SK-N-SH treated with all-trans-retinoic acid at 6 μM for 48 hours (cell line): ENCODE measurements around the gene TAF6.

Experiments used
- ATAC-seq: fragments of 200-7000 bp; cut with Tn5 transposase; 3 replicates; pipeline ENCODE4 v1.9.1; 2020; ENCODE audit warnings: mild to moderate bottlenecking, moderate library complexity
- ARNTL ChIP-seq: fragments of 450-650 bp; formaldehyde crosslinking; IDR thresholded peaks from 2 replicates; pipeline ENCODE4 v1.5.0; 2020; ENCODE audit warnings: low read depth, mild to moderate bottlenecking, moderate library complexity, borderline replicate concordance
- BACH2 ChIP-seq: fragments of 250-450 bp; sonication (Bioruptor Pico); IDR thresholded peaks from 2 replicates; pipeline ENCODE4 v1.9.0; 2021; ENCODE audit warnings: mild to moderate bottlenecking, borderline replicate concordance
- CREB5 ChIP-seq: fragments of 250-450 bp; sonication (Bioruptor Pico); IDR thresholded peaks from 2 replicates; pipeline ENCODE4 v1.5.1; 2020; ENCODE audit warnings: low read depth, mild to moderate bottlenecking, moderate library complexity
- CSRNP3 ChIP-seq: fragments of 250-450 bp; sonication (Bioruptor Pico); IDR thresholded peaks from 2 replicates; pipeline ENCODE4 v1.5.1; 2021; ENCODE audit warnings: mild to moderate bottlenecking, moderate library complexity
- GLIS3 ChIP-seq: fragments of 250-450 bp; sonication (Bioruptor Pico); IDR thresholded peaks from 2 replicates; pipeline ENCODE4 v1.5.0; 2020; ENCODE audit warnings: mild to moderate bottlenecking, moderate library complexity
- ISL1 ChIP-seq: fragments of 250-450 bp; sonication (Bioruptor Pico); IDR thresholded peaks from 2 replicates; pipeline ENCODE4 v2.1.2; 2022; ENCODE audit warnings: mild to moderate bottlenecking, moderate library complexity
- OSR1 ChIP-seq: fragments of 250-450 bp; sonication (Bioruptor Pico); IDR thresholded peaks from 2 replicates; pipeline ENCODE4 v1.8.0; 2022; ENCODE audit warnings: moderate library complexity, mild to moderate bottlenecking, inconsistent platforms
- PATZ1 ChIP-seq: fragments of 250-450 bp; sonication (Bioruptor Pico); IDR thresholded peaks from 2 replicates; pipeline ENCODE4 v1.8.0; 2020; ENCODE audit warnings: mild to moderate bottlenecking, moderate library complexity, borderline replicate concordance
- PPARA ChIP-seq: fragments of 250-450 bp; sonication (Bioruptor Pico); IDR thresholded peaks from 2 replicates; pipeline ENCODE4 v1.5.0; 2020; ENCODE audit warnings: mild to moderate bottlenecking, borderline replicate concordance
- RARB ChIP-seq: fragments of 250-450 bp; sonication (Bioruptor Pico); IDR thresholded peaks from 2 replicates; pipeline ENCODE4 v1.8.0; 2021; ENCODE audit warnings: mild to moderate bottlenecking, moderate library complexity
- SNAI2 ChIP-seq: fragments of 250-450 bp; sonication (Bioruptor Pico); IDR thresholded peaks from 2 replicates; pipeline ENCODE4 v1.5.0; 2020; ENCODE audit warnings: mild to moderate bottlenecking, moderate library complexity
- TCF4 ChIP-seq: fragments of 250-450 bp; sonication (Bioruptor Pico); IDR thresholded peaks from 2 replicates; pipeline ENCODE4 v1.8.0; 2021; ENCODE audit warnings: mild to moderate bottlenecking, moderate library complexity, borderline replicate concordance
- TOX ChIP-seq: fragments of 250-450 bp; sonication (Bioruptor Pico); IDR thresholded peaks from 2 replicates; pipeline ENCODE4 v1.8.0; 2021; ENCODE audit warnings: mild to moderate bottlenecking, moderate library complexity, borderline replicate concordance
- TSHZ2 ChIP-seq: fragments of 250-450 bp; sonication (Bioruptor Pico); IDR thresholded peaks from 2 replicates; pipeline ENCODE4 v1.5.0; 2020; ENCODE audit warnings: mild to moderate bottlenecking, moderate library complexity
- ZC3H10 ChIP-seq: fragments of 250-450 bp; sonication (Bioruptor Pico); IDR thresholded peaks from 2 replicates; pipeline ENCODE4 v1.5.1; 2021; ENCODE audit warnings: mild to moderate bottlenecking, moderate library complexity
- ZFP3 ChIP-seq: fragments of 250-450 bp; sonication (Bioruptor Pico); IDR thresholded peaks from 2 replicates; pipeline ENCODE4 v1.5.0; 2020; ENCODE audit warnings: mild to moderate bottlenecking, moderate library complexity
- ZFP30 ChIP-seq: fragments of 450-650 bp; formaldehyde crosslinking; IDR thresholded peaks from 2 replicates; pipeline ENCODE4 v1.5.0; 2022; ENCODE audit warnings: mild to moderate bottlenecking, moderate library complexity
- ZNF565 ChIP-seq: fragments of 450-650 bp; formaldehyde crosslinking; conservative IDR thresholded peaks from 2 replicates; pipeline ENCODE4 v1.5.0; 2020; ENCODE audit warnings: low read depth, mild to moderate bottlenecking, moderate library complexity
- ZNF70 ChIP-seq: fragments of 450-650 bp; formaldehyde crosslinking; IDR thresholded peaks from 2 replicates; pipeline ENCODE4 v1.5.0; 2020; ENCODE audit warnings: mild to moderate bottlenecking, moderate library complexity
- ZNF8 ChIP-seq: fragments of 450-650 bp; formaldehyde crosslinking; IDR thresholded peaks from 2 replicates; pipeline ENCODE4 v1.5.0; 2020; ENCODE audit warnings: mild to moderate bottlenecking, moderate library complexity

The TAF6 gene

DNA sequence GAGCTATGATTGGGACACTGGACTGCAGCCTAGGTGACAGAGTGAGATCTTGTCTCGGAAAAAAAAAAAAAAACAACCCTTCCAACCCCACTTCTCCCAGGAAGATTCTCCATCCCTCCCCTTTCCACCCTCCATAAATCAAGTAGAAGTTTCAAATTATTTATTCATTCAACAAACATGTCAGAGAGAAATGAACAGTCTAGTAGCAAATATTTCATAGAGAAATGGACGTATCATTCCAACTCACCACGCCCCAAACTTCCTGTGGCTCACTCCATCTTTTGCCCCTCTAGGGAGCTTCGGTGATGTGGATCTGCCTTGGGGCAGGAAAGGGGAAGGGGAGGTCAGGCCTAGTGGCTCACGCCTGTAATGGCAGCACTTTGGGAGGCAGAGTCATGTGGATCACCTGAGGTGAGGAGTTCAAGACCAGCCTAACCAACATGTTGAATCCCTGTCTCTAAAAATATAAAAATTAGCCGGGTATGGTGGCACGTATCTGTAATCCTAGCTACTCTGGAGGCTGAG is 40.0 kb upstream of the TAF6 start:
- no peak for ATAC-seq
- TF ChIP-seq SNAI2 (no peak), ZFP30 (no peak), TOX (CRISPR knock-in tag) (no peak), ZNF8 (CRISPR knock-in tag) (no peak), OSR1 (no peak), PPARA (CRISPR knock-in tag) (no peak), RARB (CRISPR knock-in tag) (no peak), ISL1 (CRISPR knock-in tag) (no peak), CSRNP3 (no peak), GLIS3 (no peak), ZC3H10 (CRISPR knock-in tag) (no peak), TSHZ2 (CRISPR knock-in tag) (no peak), TCF4 (CRISPR knock-in tag) (no peak), ZNF70 (CRISPR knock-in tag) (no peak), BACH2 (CRISPR knock-in tag) (no peak)
- TF ChIP-seq, all 23 proteins: peak for 0

- peak; percentile 91 for ATAC-seq
- TF ChIP-seq ZNF565 (CRISPR knock-in tag): no peak
- TF ChIP-seq TSHZ2 (CRISPR knock-in tag): peak; percentile 16; the same call in 1 of the 2 replicates
- TF ChIP-seq OSR1: no peak
- no peak for TF ChIP-seq ZC3H10 (CRISPR knock-in tag)
- peak; percentile 84; the same call in 1 of the 2 replicates for TF ChIP-seq PATZ1
- TF ChIP-seq CREB5 (CRISPR knock-in tag): no peak
- TF ChIP-seq ARNTL (CRISPR knock-in tag): no peak
- TF ChIP-seq ZNF8 (CRISPR knock-in tag): 0 out of 2 replicates have a peak, but pooled peaks have one; percentile 9
- peak; percentile 30; the same call in 1 of the 2 replicates for TF ChIP-seq CSRNP3
- TF ChIP-seq ZFP3: peak; percentile 40; the same call in 1 of the 2 replicates
- no peak for TF ChIP-seq PPARA (CRISPR knock-in tag)
- TF ChIP-seq SNAI2: 0 out of 2 replicates have a peak, but pooled peaks have one; percentile 24
- TF ChIP-seq GLIS3: peak; percentile 60; the same call in 1 of the 2 replicates
- TF ChIP-seq, all 23 proteins: peak for 7
Observed at GRCh38 chr7:100158229-100159098, 39.3 kb upstream of the TAF6 start, which contains the start of gene TRAPPC14. Gene TRAPPC14 (minus strand): TSS chr7:100158723. CDS start chr7:100158499, 224 bp downstream.
